WI38 (cell line): ENCODE data around the gene HAUS8.
"Not testable (repeated sequence)": the region's sequence is repeated elsewhere in the genome, so short reads cannot be mapped to it uniquely, and the experiment has no call there.

Experiments
- H3K4me3 ChIP-seq: 2 replicates; pipeline ENCODE4 v1.5.1; 2011; ENCODE audit warnings: low read depth, mild to moderate bottlenecking, control low read depth, low read length
- TF ChIP-seq, protein P1 (sequence below): IDR thresholded peaks from 2 replicates; pipeline ENCODE4 v1.5.1; 2012; ENCODE audit warnings: low read depth, mild to moderate bottlenecking, control low read depth, low read length

HAUS8 gene

DNA sequence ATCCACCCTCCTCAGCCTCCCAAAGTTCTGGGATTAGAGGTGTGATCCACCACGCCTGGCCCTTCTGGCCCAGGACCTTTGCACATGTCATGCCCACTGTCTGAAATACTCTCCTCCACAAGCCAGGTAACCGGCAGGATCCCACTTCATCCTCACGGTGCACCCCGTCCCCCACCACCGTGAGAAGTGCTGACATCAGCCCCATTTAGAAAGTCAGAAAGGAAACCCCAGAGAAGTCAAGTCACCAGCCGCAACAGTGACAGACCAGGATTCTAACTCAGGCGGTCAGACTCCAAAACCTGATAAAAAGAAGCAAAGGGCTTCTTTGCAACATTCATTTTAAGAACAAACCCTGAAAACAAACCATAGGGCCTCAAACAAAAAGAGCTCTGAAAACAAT lies 52.5 kb downstream of the HAUS8 start:
- TF ChIP-seq, protein P1, sequence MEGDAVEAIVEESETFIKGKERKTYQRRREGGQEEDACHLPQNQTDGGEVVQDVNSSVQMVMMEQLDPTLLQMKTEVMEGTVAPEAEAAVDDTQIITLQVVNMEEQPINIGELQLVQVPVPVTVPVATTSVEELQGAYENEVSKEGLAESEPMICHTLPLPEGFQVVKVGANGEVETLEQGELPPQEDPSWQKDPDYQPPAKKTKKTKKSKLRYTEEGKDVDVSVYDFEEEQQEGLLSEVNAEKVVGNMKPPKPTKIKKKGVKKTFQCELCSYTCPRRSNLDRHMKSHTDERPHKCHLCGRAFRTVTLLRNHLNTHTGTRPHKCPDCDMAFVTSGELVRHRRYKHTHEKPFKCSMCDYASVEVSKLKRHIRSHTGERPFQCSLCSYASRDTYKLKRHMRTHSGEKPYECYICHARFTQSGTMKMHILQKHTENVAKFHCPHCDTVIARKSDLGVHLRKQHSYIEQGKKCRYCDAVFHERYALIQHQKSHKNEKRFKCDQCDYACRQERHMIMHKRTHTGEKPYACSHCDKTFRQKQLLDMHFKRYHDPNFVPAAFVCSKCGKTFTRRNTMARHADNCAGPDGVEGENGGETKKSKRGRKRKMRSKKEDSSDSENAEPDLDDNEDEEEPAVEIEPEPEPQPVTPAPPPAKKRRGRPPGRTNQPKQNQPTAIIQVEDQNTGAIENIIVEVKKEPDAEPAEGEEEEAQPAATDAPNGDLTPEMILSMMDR: no peak

DNA sequence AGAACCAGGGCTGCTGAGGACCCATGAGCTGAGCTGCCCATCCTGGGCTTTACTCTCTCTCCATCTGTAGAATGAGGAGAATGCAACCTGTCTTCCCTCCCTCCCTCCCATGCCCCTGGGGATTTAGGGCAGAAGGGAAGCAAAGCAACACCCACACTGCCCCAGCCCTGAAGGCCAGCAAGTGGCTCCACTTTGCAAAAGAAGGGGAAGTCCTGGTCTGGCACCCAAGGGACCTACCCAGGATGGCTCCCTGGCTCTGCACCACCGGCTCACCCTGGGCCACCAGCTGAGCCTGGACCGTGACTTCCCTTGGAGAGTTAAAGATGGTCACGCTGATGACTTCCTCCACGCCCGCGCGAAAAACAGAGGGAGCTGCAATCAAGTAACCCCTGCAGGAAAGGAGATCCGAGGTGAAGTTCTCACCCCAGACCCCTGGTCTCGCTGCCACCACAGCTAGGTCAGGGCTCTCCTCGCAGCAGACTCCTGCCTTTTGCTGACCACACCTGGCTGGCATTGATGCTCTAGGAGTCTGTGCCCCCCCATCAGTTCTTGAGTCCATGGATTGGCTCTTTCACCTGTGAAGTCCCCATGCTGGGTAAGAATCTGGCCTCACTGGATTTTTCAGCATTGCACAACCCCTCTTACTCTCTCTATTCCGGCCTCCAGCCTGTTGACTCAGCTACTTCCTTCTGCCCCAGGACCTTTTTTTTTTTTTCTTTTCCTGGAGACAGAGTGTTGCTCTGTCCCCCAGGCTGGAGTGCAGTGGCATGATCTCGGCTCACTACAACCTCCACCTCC lies 53.3 kb downstream of the HAUS8 start:
- TF ChIP-seq, protein P1: no peak
- no peak overlapping the region for H3K4me3 ChIP-seq

More for the DNA sequence above, 52.5 kb downstream of the HAUS8 start:
- no peak overlapping the region for H3K4me3 ChIP-seq

DNA sequence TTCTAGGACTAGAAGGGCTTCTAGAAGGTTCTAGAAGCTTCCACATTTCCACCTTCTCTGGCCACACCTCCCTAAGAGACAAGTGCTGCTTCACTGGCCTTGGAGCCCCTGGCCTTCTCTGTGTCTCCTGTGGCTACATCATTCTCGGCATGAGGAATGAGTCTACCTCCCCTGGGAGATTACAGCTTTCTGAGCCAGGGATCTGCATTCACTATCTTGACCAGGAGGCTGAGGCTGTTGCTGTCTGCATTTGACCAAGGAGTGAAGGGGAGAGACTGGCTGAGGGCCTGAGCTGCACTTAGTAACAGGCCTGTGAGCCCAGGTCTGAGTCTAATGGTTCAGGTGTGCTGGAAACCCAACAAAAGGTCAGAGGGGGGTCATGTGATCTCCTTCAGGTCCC lies 53.9 kb downstream of the HAUS8 start:
- TF ChIP-seq, protein P1: no peak
- no peak overlapping the region for H3K4me3 ChIP-seq

DNA sequence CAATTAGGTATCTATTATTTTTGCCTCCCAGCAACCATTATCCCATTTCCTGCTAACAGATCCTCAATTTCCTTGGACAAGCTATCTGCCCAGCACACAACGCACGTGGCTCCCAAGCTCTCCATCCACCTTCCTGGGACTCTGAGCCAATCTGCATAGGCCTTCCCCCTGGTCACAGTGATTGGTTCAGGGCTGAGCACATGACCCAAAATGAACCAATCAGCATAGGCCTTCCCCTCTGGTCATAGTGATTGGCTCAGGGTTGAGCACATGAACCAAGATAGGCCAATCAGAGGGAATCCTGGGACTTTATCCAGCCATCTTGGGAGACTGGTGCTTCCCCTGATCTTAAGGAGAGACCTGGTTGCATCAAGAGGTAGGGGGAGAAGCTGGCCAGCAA lies 54.4 kb downstream of the HAUS8 start:
- no peak overlapping the region for H3K4me3 ChIP-seq
- TF ChIP-seq, protein P1: no peak

DNA sequence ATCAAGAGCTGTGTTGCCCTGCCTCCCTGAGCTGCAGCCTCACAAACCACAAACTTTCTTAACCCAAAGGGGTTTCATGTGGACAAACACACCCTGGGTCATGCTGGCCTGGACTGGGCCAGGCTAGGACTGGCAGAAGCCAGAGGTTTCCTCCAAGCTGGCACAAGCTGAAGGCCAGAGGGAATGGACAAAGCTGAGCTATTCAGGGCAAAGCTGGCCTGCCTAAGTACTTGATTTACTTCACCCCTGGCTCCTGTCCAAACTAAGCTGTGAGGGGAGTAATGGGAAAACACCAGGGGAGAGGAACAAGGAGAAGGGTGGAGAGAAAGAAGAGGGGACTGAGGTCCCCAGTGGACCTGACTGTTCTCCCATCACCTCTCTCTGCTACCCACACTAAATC lies 54.9 kb downstream of the HAUS8 start:
- H3K4me3 ChIP-seq: no peak overlapping the region
- TF ChIP-seq, protein P1: no peak

DNA sequence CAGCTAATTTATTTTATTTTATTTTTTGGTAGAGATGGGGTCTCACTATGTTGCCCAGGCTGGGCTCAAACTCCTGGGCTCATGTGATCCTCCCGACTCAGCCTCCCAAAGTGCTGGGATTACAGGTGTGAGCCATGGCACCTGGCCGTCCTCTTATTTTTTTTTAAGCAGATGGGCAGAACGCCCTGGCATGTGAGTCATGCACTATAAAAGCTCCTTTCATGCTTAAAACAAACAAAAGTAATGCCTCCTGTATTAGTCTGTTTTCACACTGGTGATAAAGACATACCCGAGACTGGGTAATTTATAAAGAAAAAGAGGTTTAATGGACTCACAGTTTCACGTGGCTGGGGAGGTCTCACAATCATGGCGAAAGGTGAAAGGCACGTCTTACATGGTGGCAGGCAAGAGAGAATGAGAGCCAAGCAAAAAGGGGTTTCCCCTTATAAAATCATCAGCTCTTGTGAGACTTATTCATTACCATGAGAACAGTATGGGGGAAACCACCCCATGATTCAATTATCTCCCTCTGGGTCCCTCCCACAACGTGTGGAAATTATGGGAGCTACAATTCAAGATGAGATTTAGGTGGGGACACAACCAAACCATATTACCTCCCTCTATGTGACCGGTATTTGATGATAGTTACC lies 60.9 kb downstream of the HAUS8 start:
- not testable (repeated sequence) for H3K4me3 ChIP-seq

DNA sequence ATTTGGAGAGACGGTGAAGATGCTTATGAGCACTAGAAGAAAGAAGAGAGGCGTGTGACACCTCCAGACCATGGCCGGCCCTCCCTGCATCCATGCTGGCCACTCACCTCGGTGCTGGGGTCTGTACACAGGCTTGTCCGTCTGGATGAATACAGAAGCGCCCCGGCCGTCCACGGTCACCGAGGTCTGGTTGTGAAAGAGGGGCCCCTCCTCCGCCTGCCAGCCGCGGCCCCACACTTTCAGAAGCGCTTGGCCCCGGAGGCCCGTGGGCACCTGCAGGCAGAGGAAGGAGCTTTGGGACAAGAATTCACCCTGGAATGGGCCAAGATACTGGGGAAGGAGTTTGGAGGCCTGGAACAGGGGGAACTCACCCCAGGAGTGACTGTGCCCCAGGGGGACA lies 63.8 kb downstream of the HAUS8 start:
- TF ChIP-seq, protein P1: no peak
- no peak overlapping the region for H3K4me3 ChIP-seq
